ENCODE data around the gene CKB. TPM values are rescaled to one million over a fixed set of nuclear protein-coding genes. Genes with fewer than 3 reads are reported as not detected.

Gene CKB
- polyA plus RNA-seq, 3 donors, result 0.76 to 12.5 (median 2.7) TPM

- Mint-ChIP-seq H3K4me1 (no peaks in the 10 kb centered on the region), H3K27ac (peak overlapping the region in 3 of 7 donors; percentile 38 to 57 (median 53)), H3K27me3 (ENCODE audit: low read depth in 3 of 3) (peaks cover 0 to 2% (median 0%) of the 10 kb centered on the region in 3 donors), H3K36me3 (peaks cover 41 to 71% of the 10 kb centered on the region in 2 donors), H3K4me3 (no peak overlapping the region), H3K9me3 (no peaks in the 10 kb centered on the region)
- TF ChIP-seq, protein P1, sequence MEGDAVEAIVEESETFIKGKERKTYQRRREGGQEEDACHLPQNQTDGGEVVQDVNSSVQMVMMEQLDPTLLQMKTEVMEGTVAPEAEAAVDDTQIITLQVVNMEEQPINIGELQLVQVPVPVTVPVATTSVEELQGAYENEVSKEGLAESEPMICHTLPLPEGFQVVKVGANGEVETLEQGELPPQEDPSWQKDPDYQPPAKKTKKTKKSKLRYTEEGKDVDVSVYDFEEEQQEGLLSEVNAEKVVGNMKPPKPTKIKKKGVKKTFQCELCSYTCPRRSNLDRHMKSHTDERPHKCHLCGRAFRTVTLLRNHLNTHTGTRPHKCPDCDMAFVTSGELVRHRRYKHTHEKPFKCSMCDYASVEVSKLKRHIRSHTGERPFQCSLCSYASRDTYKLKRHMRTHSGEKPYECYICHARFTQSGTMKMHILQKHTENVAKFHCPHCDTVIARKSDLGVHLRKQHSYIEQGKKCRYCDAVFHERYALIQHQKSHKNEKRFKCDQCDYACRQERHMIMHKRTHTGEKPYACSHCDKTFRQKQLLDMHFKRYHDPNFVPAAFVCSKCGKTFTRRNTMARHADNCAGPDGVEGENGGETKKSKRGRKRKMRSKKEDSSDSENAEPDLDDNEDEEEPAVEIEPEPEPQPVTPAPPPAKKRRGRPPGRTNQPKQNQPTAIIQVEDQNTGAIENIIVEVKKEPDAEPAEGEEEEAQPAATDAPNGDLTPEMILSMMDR (IDR thresholded peaks at IDR 0.05), result no peak
- WGBS (ENCODE audit: insufficient coverage), result 97% methylated on average over 5 of the region's 11 CpGs
- Histone ChIP-seq H3K79me2 (ENCODE audit: insufficient read depth, low read length) (no peaks in the 10 kb centered on the region), H3K4me2 (replicated peaks; ENCODE audit: extremely low read depth, low read length, poor library complexity, severe bottlenecking) (no peak overlapping the region), H3K27me3 (ENCODE audit: control insufficient read depth in 2 of 2, insufficient read depth in 2 of 2, low read length in 2 of 2) (no peaks in the 10 kb centered on the region), H3K4me3 (replicated peaks in 1 of 3; ENCODE audit: low read depth in 2 of 3, low read length in 3 of 3) (no peak overlapping the region), H3K36me3 (replicated peaks in 1 of 2; ENCODE audit: control insufficient read depth in 1 of 2, insufficient read depth in 2 of 2, low read length in 2 of 2) (peaks cover 24 to 65% of the 10 kb centered on the region in 2 donors), H3K9ac (ENCODE audit: insufficient read depth, low read length, poor library complexity, severe bottlenecking) (no peak overlapping the region), H3K9me3 (replicated peaks in 1 of 2; ENCODE audit: control insufficient read depth in 1 of 2, insufficient read depth in 1 of 2, low read length in 2 of 2) (no peaks in the 10 kb centered on the region), H2AFZ (ENCODE audit: insufficient read depth, low read depth, low read length, poor library complexity, severe bottlenecking) (no peak overlapping the region), H3K4me1 (ENCODE audit: control insufficient read depth in 1 of 2, insufficient read depth in 2 of 2, low read length in 2 of 2) (no peaks in the 10 kb centered on the region), H4K20me1 (ENCODE audit: insufficient read depth, low read length) (peaks cover 40% of the 10 kb centered on the region), H3K27ac (ENCODE audit: low read depth in 1 of 2, low read length in 2 of 2) (no peak overlapping the region)
- no peak for DNase-seq
- intact Hi-C loops (cut with micrococcal nuclease), result no loop called here
Measured at GRCh38 chr14:103509864-103510723, 12.5 kb downstream of the CKB start.

- DNase-seq, result no peak
- no peaks in the 10 kb centered on the region for H3K4me1 Mint-ChIP-seq
- intact Hi-C loops (cut with micrococcal nuclease), result no loop called here
- Histone ChIP-seq H4K20me1 (ENCODE audit: insufficient read depth, low read length) (peaks cover 35% of the 10 kb centered on the region), H3K27me3 (ENCODE audit: control insufficient read depth in 2 of 2, insufficient read depth in 2 of 2, low read length in 2 of 2) (no peaks in the 10 kb centered on the region), H3K79me2 (ENCODE audit: insufficient read depth, low read length) (no peaks in the 10 kb centered on the region), H3K36me3 (replicated peaks in 1 of 2; ENCODE audit: control insufficient read depth in 1 of 2, insufficient read depth in 2 of 2, low read length in 2 of 2) (peaks cover 36 to 78% of the 10 kb centered on the region in 2 donors), H2AFZ (ENCODE audit: insufficient read depth, low read depth, low read length, poor library complexity, severe bottlenecking) (no peak overlapping the region), H3K27ac (ENCODE audit: low read depth in 1 of 2, low read length in 2 of 2) (no peak overlapping the region), H3K4me1 (ENCODE audit: control insufficient read depth in 1 of 2, insufficient read depth in 2 of 2, low read length in 2 of 2) (no peaks in the 10 kb centered on the region), H3K9me3 (replicated peaks in 1 of 2; ENCODE audit: control insufficient read depth in 1 of 2, insufficient read depth in 1 of 2, low read length in 2 of 2) (no peaks in the 10 kb centered on the region), H3K4me2 (replicated peaks; ENCODE audit: extremely low read depth, low read length, poor library complexity, severe bottlenecking) (no peak overlapping the region), H3K9ac (ENCODE audit: insufficient read depth, low read length, poor library complexity, severe bottlenecking) (no peak overlapping the region), H3K4me3 (replicated peaks in 1 of 3; ENCODE audit: low read depth in 2 of 3, low read length in 3 of 3) (no peak overlapping the region)
- no peak overlapping the region for H3K4me3 Mint-ChIP-seq
- H3K9me3 Mint-ChIP-seq, result no peaks in the 10 kb centered on the region
- TF ChIP-seq, protein P1 (IDR thresholded peaks at IDR 0.05), result no peak
- H3K27ac Mint-ChIP-seq, result peak overlapping the region in 4 of 7 donors; percentile 2 to 41 (median 10)
- H3K27me3 Mint-ChIP-seq (ENCODE audit: low read depth in 3 of 3), result peaks cover 0 to 2% (median 0%) of the 10 kb centered on the region in 3 donors
- H3K36me3 Mint-ChIP-seq, result peaks cover 52 to 81% of the 10 kb centered on the region in 2 donors
- WGBS (ENCODE audit: insufficient coverage), result 95% methylated on average over 11 of the region's 16 CpGs
Measured at GRCh38 chr14:103508521-103509329, 13.9 kb downstream of the CKB start.
